Measurements from ENCODE around the gene ZNF836.

Gene ZNF836

DNA sequence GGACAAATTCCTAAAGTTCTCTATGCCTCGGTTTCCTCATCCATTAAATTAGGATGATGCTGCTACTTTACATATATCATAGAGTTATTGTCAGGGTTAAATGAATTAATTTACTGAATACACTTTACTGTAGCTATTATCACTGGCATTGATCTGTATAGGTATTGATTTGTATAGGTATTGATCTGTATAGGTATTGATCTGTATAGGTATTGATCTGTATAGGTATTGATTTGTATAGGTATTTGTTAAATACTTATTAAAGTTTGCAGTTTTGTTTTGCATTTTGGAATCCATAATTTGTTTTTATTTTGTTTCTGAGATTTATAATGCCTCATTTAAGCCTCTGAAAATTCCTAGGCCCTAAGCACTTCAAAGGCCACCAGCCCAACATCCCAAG is 16.0 kb upstream of the ZNF836 start:
- DNase-seq, result no peak

DNA sequence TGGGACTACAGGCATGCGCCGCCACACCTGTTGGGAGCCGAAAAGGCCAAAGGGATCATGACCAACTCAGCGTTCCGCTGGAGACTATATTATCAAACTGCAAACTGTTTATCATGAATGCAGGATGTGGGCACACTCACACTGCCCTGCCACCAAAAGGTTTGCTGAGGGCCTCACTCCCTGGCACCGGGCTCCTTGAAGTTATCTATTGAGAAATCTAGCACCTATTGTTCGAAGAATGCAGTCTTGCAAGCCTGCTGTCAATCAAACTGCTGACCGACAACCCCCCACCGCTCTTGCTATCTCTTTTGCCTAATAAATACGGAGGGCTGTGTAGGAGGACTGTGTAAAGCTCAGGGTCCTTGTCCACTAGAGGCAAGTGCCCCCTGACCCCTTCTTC is 5.2 kb upstream of the ZNF836 start:
- no peak for DNase-seq

DNA sequence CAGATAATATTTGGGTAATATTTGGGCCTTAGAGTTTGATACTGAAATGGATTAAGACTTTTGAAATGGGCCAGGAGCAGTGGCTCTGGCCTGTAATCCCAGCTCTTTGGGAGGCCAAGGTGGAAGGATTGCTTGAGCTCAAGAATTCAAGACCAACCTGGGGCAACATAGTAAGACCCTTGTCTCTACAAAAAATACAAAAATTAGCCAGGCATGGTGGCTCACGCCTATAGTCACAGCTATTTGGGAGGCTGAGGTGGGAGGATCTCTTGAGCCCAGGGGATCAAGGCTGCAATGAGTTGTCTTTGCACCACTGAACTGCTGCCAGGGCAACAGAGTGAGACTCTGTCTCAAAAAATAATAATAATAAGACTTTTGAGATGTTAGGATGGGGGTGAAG is 926 bp upstream of the ZNF836 start:
- no peak for DNase-seq

DNA sequence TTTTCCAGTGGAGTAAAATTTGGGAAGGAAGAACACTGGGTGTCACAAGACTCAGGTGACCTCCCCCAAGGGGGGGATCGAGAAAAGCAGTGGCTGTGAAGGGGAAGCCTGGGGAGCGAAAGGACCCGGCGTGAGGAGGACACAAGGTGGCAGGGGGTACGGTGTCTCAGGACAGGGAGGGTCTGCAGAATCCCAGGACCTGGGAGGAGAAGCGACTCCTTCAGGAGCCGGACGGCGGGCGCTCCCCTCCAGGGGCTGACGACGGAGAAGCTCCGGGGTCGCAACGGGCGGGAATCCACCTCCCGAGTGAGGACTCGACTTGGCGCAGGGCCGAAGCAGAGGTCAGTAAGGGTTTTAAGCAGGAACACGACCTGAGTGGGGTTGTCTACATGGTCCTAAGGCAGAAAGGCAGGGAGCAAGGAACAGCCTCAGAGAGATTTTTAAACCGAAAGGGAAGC is 529 bp downstream of the ZNF836 start:
- no peak for DNase-seq

DNA sequence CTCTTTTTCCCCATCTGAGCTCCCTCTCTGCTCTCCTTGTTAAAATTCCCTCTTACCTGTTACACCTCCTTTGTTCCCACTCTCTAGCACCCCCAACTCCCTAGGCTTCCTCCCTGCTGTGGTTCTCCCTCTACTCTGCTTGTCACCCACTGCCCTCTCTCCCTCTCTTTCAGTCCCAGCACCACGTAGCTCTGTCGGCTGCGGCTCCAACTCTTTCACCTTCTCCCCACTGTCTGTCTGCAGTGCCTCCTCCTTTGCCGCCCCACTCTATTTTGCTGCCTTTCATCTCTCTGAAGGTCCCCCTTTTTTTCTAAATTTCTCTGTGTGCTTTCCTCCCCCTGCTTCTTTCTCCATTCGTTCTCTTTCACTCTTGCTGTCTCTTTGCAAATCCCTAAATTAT is 1.1 kb downstream of the ZNF836 start:
- DNase-seq, result no peak

DNA sequence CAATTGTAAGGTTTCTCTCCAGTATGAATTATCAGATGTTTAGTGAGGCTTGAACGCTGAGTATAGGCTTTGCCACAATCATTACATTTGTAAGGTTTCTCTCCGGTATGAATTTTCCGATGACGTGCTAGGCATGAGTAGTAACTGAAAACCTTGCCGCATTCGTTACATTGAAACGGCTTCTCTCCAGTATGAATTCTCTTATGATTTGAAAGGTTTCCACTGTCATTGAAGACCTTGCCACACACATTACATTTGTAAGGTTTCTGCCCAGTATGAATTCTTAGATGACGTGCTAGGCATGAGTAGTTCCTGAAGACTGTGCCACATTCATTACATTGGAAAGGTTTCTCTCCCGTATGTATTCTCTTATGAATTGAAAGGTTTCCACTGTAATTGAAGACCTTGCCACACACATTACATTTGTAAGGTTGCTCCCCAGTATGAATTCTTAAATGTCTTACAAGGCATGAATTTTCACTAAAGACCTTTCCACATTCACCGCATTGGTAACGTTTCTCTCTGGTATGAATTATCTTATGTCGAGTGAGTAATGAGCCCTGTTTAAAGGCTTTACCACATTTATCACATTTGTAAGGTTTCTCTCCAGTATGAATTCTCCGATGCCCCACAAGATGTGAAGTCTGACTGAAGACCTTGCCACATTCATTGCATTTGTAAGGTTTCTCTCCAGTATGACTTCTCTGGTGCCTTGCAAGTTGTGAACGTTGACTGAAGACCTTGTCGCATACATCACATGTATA is 15.6 kb downstream of the ZNF836 start:
- no peak for DNase-seq

DNA sequence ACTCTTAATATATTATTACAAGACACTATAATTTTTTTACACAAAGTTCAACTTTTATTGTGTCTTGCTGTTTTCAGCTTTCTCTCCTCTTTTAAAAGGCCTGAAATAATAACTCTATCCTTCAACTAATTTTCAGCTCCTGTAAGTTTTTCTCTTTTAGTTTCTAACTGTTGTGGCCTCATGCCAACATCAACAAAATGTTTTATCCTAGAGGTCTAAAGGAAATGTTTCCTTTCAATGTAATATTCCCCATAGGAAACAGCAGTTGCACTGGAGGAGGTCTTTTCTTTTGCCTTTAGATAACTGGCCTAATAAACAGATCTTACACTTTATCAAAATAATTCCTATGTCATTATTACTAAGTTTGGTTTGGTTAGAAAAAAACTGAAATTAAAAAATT is 23.2 kb downstream of the ZNF836 start:
- DNase-seq, result no peak

DNA sequence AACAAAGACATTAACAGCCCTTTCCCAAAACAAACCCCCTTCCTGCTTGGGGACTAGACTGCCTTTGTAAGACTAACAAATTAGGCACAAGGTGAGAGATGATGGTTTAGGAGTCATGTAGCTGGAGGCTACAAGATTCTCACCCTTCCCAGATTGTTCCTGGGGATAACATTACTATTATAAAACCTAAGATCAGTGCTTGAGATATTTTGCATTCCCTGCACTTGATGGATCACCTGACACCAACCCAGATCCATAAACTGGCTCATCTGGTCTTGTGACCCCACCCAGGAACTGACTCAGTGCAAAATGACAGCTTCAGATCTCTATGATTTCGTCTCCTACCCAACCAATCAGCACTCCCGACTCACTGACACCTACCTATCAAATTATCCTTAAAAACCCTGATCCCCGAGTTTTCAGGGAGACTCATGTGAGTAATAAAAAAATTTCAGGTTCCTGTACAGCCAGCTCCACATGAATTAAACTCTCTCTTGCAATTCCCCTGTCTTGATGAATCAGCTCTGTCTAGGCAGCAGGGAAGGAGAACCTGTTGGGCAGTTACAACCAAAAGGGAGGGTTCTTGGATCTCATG is 29.3 kb downstream of the ZNF836 start:
- DNase-seq, result no peak

DNA sequence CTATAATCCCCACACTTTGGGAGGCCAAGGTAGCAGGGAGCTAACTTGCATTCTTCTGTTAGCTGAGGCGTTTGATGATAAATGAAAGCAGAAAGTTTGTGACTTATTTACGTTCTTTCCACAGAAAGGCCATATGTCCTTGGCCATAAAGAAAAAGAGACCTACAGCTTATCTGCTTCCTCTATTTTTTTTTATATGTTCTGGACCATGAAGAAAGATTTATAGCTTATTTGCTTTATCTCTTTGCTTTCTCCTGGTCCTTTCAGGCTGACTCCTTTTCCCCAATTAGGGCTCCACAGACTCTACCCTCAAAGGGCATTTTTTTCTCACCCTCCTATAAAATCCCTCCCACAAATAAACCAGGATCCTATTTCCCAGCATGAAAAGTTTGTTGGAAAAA is 30.2 kb downstream of the ZNF836 start:
- DNase-seq, result no peak

DNA sequence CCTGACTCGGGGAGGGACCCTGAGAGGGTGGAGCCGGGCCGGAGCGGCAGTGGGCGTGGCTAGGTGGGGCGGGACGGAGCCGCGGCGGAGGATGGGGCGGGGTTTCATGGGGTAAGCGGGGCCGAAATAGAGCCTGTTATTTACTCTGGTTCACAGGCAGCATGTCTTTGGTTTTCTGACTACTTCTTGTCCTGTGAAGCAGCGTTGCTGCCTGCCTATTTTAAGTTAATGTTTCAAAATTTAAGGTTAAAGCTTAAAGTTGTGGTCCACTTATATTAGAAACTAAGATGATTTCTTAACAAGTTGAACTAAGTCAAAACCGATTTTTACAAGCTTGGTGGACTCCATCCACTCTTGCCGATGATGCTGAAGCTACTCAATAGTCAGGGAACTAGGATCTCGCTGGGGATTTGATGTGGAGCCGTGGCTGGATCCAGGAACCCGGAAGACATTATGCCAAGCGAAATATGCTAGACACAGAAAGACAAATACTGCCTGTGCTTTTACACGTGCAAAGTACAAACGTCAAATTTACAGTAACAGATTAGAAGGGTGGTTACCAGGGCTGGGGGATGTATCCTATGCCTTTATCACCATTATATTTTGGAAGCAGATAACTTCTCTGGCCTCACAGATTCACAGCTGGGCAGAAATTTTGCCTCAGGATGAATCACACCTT is 31.2 kb downstream of the ZNF836 start:
- no peak for DNase-seq

DNA sequence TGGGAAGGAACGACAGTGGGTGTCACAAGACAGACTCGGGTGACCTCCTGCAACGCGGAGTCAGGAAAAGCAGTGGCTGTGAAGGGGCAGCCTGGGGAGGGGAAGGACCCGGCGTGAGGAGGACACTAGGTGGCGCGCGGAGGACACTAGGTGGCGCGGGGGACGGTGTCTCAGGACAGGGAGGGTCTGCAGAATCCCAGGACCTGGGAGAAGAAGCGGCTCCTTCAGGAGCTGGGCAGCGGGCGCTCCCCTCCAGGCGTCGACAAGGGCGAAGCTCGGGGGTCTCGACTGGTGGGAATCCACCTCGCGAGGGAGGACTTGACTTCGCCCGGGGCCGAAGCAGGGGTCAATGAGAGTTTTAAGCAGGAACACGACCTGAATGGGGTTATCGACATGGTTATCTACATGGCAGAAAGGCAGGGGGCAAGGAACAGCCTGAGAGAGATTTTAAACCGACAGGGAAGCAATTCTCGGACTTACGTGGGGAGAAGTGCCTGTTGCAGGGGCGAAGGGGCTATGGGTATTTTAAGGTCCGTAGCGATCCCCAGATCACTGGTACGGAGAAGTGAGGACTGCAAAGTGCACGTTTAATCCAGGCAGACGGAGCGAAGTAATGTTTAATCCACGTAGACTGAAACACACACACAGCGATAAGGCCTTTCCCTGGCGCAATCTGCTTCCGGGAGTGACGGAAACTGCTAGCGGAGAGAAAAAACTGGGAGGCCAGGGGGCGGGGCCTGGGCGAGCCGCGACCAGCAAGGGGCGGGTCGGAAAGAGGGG is 32.0 kb downstream of the ZNF836 start, which contains the start of gene ZNF616:
Gene ZNF616, minus strand, starts transcription at position 687 of the 780 bp plus-strand sequence. CDS start 9,426 bp downstream, outside the sequence.
- DNase-seq, result peak; percentile 95

DNA sequence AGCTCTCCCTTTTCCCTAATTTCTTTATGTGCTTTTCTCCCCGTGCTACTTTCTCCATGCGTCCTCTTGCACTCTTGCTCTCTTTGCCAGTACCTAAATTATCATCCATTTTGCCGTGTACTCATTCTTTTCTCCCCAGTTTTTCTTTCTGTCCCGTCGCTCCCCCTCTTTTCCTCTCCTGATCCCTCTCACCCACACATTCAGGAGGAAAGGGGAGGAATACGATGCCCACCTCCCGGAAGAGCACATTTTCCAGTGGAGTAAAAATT is 32.5 kb downstream of the ZNF836 start:
- no peak for DNase-seq

DNA sequence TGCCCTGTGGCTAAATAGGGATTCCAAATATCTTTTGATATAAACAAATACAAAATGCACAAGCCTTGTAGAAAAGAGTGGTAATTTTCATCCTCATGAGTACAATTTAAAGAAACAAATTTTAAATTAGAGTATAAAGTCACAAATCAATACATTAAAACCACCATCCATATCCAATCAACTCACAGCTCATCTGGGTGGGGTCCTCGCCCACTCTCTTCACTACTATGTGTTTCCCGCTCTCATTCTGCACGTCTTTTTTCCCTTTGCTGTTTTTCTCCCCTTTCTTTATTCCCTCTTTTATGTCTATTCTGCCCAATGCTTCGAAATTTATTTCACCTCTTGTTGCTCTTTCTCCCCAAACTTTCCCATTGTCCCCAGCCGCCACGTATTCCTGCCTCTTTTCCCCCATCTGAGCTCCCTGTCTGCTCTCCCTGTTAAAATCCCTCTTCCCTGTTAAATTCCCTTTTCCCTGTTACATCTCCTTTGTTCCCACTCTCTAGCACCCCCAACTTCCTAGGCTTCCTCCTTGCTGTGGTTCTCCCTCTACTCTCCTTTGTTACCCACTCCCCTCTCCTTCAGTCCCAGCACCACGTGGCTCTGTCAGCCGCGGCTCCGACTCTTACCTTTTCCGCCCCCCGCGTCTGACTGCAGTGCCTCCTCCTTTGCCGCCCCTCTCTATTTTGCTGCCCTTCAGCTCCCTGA is 33.0 kb downstream of the ZNF836 start:
- DNase-seq, result no peak

DNA sequence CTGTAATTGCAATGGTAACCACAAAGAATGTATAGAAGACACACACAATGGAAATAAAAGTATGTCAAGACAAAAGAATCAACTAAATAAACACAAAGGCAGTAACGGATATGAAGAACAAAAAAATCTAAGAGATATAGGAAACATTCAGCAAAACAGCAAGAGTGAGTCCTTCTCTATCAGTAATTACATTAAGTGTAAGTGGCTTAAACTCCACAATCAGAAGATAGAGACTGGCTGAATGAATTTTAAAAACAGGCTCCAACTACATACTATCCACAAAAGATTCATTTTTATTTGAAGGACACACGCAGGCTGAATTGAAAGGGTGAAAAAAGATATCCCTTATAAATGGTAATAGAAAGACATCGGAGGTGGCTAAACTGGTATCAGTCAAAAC is 51.1 kb downstream of the ZNF836 start:
- DNase-seq, result no peak

DNA sequence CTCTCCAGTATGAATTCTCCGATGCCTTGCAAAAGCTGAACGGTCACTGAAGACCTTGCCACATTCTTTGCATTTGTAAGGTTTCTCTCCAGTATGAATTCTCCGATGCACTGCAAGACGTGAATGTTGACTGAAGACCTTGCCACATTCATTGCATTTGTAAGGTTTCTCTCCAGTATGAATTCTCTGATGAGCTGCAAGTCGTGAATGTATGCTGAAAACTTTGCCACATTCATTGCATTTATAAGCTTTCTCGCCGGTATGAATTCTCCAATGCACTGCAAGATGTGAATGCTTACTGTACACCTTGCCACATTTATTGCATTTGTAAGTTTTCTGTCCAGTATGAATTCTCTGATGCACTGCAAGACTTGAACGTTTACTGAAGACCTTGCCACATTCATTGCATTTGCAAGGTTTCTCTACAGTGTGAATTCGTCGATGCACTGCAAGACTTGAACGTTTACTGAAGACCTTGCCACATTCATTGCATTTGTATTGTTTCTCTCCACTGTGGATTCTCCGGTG is 55.8 kb downstream of the ZNF836 start:
- no peak for DNase-seq

DNA sequence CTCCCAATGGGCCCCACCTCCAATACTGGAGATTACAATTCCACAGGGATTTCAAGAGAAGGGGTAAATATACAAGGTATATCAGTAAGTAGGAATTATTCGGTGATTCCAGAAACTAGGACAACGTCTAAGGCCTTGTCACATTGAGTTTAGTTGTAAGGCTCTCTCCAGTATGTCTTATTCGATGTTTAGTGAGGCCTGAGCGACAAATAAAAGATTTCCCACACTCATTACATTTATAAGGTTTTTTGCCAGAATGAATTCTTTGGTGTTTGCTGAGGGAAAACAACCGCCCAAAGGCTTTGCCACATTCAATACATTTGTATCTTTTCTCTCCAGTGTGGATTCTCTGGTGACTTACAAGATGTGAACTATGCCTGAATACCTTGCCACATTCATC is 56.7 kb downstream of the ZNF836 start:
- DNase-seq, result no peak

DNA sequence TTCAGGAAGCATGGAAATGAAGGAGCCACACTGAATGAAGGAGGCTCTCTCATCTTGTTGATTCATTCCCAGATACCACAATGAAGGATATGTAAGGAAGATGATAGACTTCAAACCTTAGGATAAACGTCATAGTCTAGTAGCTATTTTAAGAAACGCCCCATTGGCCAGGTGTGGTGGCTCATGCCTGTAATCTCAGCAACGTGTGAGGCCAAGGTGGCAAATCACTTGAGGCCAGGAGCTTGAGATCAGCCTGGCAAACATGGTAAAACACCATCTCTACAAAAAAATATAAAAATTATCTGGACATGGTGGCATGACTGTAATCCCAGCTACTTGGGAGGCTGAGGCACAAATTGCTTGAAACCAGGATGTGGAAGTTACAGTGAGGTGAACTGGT is 58.8 kb downstream of the ZNF836 start:
- no peak for DNase-seq

DNA sequence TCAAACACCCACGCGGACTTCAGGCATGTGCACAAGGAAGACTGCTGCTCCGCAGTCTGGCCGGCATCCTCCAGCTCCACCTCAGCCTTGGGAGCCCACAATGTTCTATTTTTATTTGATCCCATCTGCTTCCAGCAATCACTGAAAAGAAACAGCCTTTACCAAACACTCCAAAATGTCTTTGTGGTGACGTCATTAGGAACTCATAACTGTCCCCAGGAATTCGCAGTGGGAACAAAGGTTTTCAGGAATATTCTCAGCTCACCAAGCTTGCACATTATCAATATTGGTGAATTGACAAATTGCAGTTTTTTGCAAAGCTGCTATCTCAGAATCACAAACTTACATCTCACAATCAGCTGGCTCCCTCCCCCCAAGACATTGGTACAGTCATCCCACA is 60.6 kb downstream of the ZNF836 start:
- no peak for DNase-seq
